Measurements from ENCODE around the gene MAPK12.
A peak's percentile ranks its signal among the peaks of the same experiment; 100 is the strongest.

Gene MAPK12

DNA sequence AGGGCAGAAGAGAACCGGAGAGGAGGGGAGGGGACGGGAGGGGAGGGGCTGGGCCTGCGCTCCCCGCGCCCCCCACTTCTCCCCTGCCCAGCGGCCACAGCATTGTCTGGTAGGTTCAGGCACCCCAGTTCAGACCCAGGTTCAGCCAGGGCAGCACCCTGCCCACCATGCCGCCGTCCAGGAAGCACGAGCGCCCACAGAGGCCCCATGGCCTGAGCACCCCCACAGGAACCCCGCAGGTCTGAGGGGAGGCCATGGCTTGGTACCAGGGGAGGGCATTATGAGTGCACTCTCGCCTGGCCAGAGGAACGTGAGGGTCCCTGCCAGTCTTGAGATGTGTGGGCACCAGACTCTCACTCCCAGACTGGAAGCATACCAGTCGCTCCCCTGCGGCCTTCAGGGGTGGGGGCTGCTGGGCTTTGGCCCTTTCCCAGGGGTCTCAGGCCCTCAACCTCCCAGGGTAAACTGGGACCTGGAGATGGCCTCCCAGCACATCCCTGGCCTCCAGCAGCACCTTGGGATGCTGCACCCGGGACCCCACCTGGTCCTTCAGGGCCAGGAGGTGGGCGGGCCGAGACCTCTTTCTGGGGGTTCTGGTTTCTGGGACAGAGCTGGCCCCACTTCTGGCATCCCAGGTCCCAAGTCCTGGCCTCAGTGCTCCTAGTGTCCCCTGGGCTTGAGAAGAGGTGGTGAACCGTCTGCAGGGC lies 46.6 kb upstream of the MAPK12 start:
- TF ChIP-seq, protein P1, sequence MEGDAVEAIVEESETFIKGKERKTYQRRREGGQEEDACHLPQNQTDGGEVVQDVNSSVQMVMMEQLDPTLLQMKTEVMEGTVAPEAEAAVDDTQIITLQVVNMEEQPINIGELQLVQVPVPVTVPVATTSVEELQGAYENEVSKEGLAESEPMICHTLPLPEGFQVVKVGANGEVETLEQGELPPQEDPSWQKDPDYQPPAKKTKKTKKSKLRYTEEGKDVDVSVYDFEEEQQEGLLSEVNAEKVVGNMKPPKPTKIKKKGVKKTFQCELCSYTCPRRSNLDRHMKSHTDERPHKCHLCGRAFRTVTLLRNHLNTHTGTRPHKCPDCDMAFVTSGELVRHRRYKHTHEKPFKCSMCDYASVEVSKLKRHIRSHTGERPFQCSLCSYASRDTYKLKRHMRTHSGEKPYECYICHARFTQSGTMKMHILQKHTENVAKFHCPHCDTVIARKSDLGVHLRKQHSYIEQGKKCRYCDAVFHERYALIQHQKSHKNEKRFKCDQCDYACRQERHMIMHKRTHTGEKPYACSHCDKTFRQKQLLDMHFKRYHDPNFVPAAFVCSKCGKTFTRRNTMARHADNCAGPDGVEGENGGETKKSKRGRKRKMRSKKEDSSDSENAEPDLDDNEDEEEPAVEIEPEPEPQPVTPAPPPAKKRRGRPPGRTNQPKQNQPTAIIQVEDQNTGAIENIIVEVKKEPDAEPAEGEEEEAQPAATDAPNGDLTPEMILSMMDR (IDR thresholded peaks at IDR 0.05; ENCODE audit: extremely low read depth, missing control alignments) = no peak
- DNase-seq (ENCODE audit: low spot score) = no peak

DNA sequence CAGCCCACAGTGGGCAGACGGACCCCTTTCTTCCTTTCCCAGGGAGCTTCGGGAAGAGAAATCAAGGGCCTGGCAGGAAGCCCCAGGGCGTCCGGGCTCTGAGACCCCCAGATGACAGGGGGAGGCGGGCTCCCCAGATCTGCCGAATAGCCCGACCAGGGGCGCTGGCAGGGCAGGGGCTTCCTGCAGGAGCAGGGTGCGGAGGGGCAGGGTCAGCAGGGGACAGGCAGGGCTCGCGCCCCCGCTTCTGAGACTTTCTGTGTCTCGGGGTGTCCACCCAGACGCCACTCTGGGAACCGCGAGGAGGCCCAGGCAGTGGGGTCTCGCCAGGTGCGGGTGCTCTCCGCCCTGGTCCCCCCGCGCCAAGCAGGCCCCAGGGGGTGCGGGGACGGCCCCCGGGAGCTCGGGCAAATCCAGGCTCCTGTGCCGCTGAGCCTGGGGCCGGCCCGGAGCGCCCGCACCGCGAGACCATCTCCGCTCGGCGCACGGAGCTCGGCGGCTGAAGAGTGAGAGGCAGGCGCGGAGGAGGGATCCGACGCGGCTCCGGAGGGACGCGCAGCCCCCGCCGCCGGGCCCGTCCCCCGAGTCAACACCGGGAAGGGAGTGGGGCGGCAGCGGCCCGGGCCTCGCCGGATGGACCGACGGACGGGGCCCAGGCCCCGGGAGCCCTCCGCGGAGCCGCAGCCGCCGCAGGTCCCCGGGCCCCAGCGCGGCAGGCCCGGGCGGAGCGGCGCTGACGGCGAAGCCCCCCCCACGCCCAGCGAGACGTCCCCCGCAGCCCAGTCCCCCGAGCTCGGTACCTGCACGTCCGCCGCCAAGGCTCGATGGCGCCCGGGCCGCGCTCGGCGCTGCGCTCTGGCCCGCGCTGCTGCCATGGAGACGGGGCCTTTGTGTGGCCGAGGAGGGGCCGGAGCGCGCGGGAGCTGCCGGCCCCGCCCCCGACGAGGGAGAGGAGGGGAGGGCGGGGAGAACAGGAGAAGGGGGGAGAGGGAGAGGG lies 45.6 kb upstream of the MAPK12 start, which contains the start of gene PLXNB2:
PLXNB2 (minus strand) TSS at position 894 of the 997 bp plus-strand sequence. CDS start 17,062 bp downstream, outside the sequence.
- TF ChIP-seq, protein P1 (IDR thresholded peaks at IDR 0.05; ENCODE audit: extremely low read depth, missing control alignments) = no peak

DNA sequence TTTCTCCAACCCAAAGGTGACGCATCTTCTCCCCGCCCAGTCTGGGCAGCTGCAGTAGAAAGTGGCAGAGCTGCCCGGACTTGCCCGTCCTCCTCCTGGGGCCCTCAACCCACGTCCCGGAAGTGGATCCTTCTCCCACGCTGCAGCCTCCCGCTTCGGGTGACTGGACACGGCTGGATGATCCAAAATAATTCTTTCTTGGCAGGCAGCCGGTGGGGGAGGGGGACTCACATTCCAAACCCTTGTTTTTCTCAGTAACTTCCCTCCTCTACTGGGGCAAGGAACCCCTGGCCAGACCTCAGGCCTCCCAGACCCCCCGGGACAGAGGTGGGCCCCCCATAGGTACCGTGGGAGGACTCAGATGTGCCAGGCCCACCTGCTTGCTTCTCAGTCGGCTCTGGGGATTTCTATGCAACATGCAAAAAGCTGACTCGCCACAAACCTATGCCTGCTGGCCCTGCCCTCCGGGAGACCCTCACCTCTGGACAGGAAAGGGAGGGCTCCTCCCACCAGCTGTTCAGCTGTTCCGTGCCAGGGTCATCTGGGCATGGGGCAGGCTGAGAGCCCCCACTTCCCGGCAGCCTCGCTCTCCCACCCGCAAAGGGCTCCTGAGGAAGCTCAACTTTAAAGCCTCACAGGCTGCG lies 44.6 kb upstream of the MAPK12 start:
- DNase-seq (ENCODE audit: low spot score) = peak; percentile 80
- TF ChIP-seq, protein P1 (IDR thresholded peaks at IDR 0.05; ENCODE audit: extremely low read depth, missing control alignments) = no peak

More for the DNA sequence above, 45.6 kb upstream of the MAPK12 start, which contains the start of gene PLXNB2:
- peak; percentile 95 for DNase-seq (ENCODE audit: low spot score)

DNA sequence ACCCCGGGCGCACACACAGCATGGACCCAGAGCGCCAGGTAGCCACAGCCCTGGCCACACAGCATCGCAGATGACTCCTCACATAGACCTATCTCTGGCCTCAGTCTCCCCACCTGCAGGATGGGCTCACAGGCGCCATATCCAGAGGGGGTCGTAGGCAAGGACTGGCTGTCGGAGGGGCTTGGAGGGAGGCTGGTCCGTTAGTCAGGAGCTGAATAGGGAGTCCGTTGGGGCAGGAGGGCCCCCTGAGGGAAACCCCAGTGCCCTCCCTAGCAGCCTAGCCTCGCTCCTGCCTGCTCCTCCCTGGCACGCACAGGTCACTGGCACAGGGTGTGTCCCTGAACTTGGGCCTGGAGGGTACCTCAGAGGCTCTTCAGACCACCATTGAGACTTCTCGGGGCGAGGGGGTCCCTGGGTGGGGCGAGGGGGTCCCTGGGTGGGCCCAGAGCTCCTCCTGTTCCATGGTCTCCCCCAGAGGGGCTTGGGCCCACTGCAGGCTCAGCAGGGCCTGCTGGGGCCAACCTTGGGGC lies 44.0 kb upstream of the MAPK12 start:
- no peak for DNase-seq (ENCODE audit: low spot score)
- TF ChIP-seq, protein P1 (IDR thresholded peaks at IDR 0.05; ENCODE audit: extremely low read depth, missing control alignments) = no peak

DNA sequence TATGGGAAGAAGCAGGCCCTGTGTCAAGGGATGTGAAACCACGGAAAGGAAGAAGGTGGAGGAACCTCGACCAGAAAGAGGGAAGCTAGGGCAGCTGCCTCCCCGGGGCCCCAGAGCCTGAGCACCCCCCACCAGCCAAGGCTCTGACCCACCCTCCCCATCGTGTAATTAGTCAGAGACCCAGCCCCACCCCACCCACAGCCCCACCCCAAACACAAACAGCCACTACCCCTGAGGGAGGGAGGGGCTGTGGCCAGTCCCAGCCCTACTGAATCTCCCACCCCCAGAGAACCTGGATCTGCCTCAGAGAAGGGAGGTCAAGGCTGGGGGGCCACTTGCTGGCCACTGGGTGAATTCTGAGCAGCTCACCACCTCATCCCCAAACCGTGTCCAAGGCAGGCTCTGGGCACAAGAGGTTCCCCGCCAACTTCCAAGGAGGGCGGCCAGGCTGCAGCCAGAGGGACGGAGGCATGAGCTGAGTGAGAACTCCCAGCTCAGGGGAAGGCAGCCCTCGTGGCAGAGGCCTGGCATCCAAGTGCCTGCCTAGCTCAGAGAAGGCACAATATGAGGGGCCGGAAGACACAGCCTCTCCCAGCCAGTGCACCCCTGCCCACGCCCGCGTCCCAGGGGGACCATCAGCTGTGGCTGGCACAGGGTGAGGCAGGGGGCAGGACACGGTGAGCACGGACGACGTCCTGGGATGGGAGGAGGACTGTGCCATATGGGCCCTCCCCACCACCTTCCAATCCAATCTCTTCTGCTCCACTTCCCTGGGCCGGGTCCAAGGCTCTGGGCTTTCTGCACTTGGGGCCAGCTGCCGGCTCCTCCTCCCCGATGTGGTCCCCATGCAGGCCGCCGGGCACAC lies 43.3 kb upstream of the MAPK12 start:
- no peak for DNase-seq (ENCODE audit: low spot score)
- TF ChIP-seq, protein P1 (IDR thresholded peaks at IDR 0.05; ENCODE audit: extremely low read depth, missing control alignments) = no peak

DNA sequence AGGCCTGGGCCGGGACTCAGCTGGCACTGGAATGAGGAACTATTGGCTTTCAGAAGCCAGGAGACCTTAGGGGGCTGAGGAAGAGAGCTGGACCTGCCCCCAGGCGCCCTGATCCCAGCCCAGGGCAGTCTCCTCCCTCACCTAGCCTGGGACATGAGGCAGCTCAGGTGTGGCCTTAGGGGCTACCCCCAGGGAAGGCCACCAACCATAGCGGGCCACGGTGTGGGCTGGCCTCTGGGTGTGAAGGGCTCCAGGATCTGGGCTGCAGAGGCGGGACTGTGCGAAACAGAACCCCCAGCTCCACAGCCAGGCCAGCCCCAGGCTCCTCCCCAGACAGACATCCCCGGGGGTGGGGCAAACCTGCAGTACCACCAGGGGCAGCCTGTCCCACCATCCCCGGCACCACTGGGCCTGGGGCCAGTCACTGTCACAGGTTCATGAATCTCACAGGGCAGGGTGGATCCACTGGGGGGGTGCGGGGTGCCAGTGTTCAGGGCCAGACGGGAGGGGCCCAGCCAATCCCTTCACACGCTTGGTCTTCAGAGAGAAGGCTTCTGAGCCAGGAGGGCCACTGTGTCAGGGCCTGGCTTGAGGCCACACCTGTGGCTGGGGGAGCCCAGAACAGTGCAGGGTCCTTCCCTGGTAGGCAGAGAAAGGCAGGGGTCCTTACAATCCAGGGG lies 42.5 kb upstream of the MAPK12 start:
- TF ChIP-seq, protein P1 (IDR thresholded peaks at IDR 0.05; ENCODE audit: extremely low read depth, missing control alignments) = no peak
- DNase-seq (ENCODE audit: low spot score) = peak; percentile 73

All from GM20000 (cell line).